HepG2 (cell line): ENCODE measurements around the gene SRP68. TPM values are rescaled to one million over a fixed set of nuclear protein-coding genes. Genes with fewer than 3 reads are reported as not detected.

Experiments
- DPF2 ChIP-seq: sonication (generic); formaldehyde crosslinking; IDR thresholded peaks from 2 replicates; pipeline ENCODE4 v1.4.0; 2020; ENCODE audit warnings: mild to moderate bottlenecking, low read depth, missing genetic modification reagents, borderline replicate concordance
- ELF3 ChIP-seq: IDR thresholded peaks from 2 replicates; pipeline ENCODE4 v1.6.1; 2016; ENCODE audit warnings: missing genetic modification reagents, missing compliant biosample characterization
- ETV6 ChIP-seq: sonication (generic); formaldehyde crosslinking; conservative IDR thresholded peaks from 2 replicates; pipeline ENCODE4 v1.4.0; 2020; ENCODE audit warnings: missing genetic modification reagents
- FLYWCH1 ChIP-seq: sonication (generic); formaldehyde crosslinking; IDR thresholded peaks from 2 replicates; pipeline ENCODE4 v1.8.1; 2023; ENCODE audit warnings: mild to moderate bottlenecking, missing genetic modification reagents
- KLF13 ChIP-seq: sonication (generic); formaldehyde crosslinking; IDR thresholded peaks from 2 replicates; pipeline ENCODE4 v1.4.0; 2020; ENCODE audit warnings: mild to moderate bottlenecking, missing genetic modification reagents
- MTF2 ChIP-seq: sonication (generic); formaldehyde crosslinking; IDR thresholded peaks from 2 replicates; pipeline ENCODE4 v1.5.0; 2020; ENCODE audit warnings: missing genetic modification reagents, borderline replicate concordance
- NFYC ChIP-seq: IDR thresholded peaks from 2 replicates; pipeline ENCODE4 v1.6.1; 2016; ENCODE audit warnings: missing genetic modification reagents, missing compliant biosample characterization
- PHF20 ChIP-seq: sonication (generic); formaldehyde crosslinking; IDR thresholded peaks from 2 replicates; pipeline ENCODE4 v1.5.0; 2020; ENCODE audit warnings: mild to moderate bottlenecking, missing genetic modification reagents
- RBM39 ChIP-seq: fragments of 200-400 bp; formaldehyde crosslinking; IDR thresholded peaks from one replicate; pipeline ENCODE4 v1.6.1; 2018; ENCODE audit warnings: antibody characterized with exemption, mild to moderate bottlenecking, low read depth, low read length; ENCODE audit not compliant: poor library complexity, severe bottlenecking
- SMC3 ChIP-seq: IDR thresholded peaks from 2 replicates; pipeline ENCODE4 v1.6.1; 2011; ENCODE audit warnings: low read length, improper control_type of control experiment
- TGIF2 ChIP-seq: IDR thresholded peaks from 2 replicates; pipeline ENCODE4 v1.6.1; 2016; ENCODE audit warnings: control low read depth, missing compliant biosample characterization
- TP53 ChIP-seq: sonication (generic); formaldehyde crosslinking; conservative IDR thresholded peaks from 2 replicates; pipeline ENCODE4 v1.4.0; 2020; ENCODE audit warnings: missing genetic modification reagents
- UBTF ChIP-seq: sonication (generic); formaldehyde crosslinking; IDR thresholded peaks from 2 replicates; pipeline ENCODE4 v1.4.0; 2020; ENCODE audit warnings: mild to moderate bottlenecking, missing genetic modification reagents
- ZBTB14 ChIP-seq: sonication (generic); formaldehyde crosslinking; IDR thresholded peaks from 2 replicates; pipeline ENCODE4 v1.4.0; 2020; ENCODE audit warnings: missing genetic modification reagents
- ZBTB34 ChIP-seq: sonication (generic); formaldehyde crosslinking; IDR thresholded peaks from 2 replicates; pipeline ENCODE4 v1.8.0; 2022; ENCODE audit warnings: mild to moderate bottlenecking, missing genetic modification reagents
- ZNF382 ChIP-seq: sonication (generic); formaldehyde crosslinking; IDR thresholded peaks from 2 replicates; pipeline ENCODE4 v1.5.0; 2020; ENCODE audit warnings: missing genetic modification reagents, mild to moderate bottlenecking, borderline replicate concordance
- ZNF547 ChIP-seq: sonication (generic); formaldehyde crosslinking; IDR thresholded peaks from 2 replicates; pipeline ENCODE4 v1.5.1; 2020; ENCODE audit warnings: mild to moderate bottlenecking, missing genetic modification reagents
- ZNF639 ChIP-seq: conservative IDR thresholded peaks from 2 replicates; pipeline ENCODE4 v1.6.1; 2018; ENCODE audit warnings: missing genetic modification reagents
- ZNF891 ChIP-seq: sonication (generic); formaldehyde crosslinking; IDR thresholded peaks from 2 replicates; pipeline ENCODE4 v1.5.0; 2020; ENCODE audit warnings: mild to moderate bottlenecking, missing genetic modification reagents
- polyA plus RNA-seq, 8 experiments: library from polyadenylated mRNA; depleted of rRNA in 3 of 8; stranded (reverse) in 7 of 8; unstranded in 1 of 8; fragments of >200 nt; fragmentation: Illumina TruSeq in 4 of 8; extraction: Trizol in 4 of 8; gene quantifications; 2 replicates each; pipeline versions ENCODE4 v1.2.1 to v1.2.3, GENCODE V29; 2011 to 2016; ENCODE audit warnings: low read depth in 4 of 8, missing spikeins in 1 of 8, mixed read lengths in 1 of 8; ENCODE audit not compliant: insufficient read depth in 1 of 8
- total RNA-seq, 5 experiments: library from RNA; depleted of rRNA; stranded (reverse); fragments of >200 nt; fragmentation: Illumina TruSeq; extraction: Trizol; gene quantifications; 2 replicates each; pipeline ENCODE4 v1.2.3, GENCODE V29; 2016; ENCODE audit warnings: low read depth in 1 of 5
- TF ChIP-seq, protein P1 (sequence below): sonication (generic); formaldehyde crosslinking; IDR thresholded peaks from 2 replicates; pipeline ENCODE4 v1.4.0; 2020; ENCODE audit warnings: missing genetic modification reagents

SRP68 gene
- total and polyA plus RNA-seq, 2 of the 13 experiments (the other 11 are each of a cell fraction or from before 2014, with no cell fraction given): 39.8 to 74.3 TPM

DNA sequence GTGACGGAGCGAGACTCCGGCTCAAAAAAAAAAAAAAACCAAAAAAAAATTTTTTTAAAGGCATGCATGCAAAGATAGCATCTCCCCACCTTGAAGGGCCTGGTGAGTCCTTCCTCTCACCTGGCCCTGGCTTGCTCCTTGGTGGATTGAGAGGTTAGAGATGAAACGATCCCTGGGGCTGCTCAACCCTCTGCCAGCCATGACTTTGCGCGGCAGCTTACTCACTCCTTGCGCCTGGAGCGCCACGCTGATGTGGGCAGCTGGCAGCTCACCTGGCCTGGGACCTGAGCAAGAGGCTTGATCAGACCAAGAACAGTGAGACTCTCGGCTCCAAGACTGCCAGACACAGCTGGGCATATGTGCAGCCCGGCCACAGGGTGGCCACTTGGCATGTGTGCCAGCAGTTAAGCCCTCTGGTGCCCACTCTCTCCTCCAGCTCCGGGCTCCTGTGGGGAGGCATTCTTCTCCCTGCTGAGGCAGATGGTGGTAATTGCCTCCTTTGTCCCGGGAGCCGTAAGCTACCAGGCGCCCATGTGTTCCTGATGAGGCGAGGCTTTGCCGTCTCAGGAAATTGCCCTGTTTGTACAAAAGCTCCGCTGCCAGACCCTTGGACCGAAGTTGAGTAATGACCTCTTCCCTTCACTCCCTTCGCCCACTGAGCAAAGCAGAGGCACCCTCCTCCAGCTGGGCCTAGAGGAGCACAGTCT, 40.1 kb downstream of the SRP68 start (continued):
- TF ChIP-seq ZNF639 (CRISPR knock-in tag): no peak
- TF ChIP-seq ZBTB34 (CRISPR knock-in tag): no peak
- no peak for TF ChIP-seq ZNF382 (CRISPR knock-in tag)
- TF ChIP-seq ZNF891 (CRISPR knock-in tag): peak; percentile 63; the same call in 1 of the 2 replicates
- peak; percentile 25 for TF ChIP-seq ELF3 (CRISPR knock-in tag)
- no peak for TF ChIP-seq KLF13 (CRISPR knock-in tag)
- peak; percentile 45; the same call in 1 of the 2 replicates for TF ChIP-seq ZNF547 (CRISPR knock-in tag)
- TF ChIP-seq DPF2 (CRISPR knock-in tag): peak; percentile 61; the same call in 1 of the 2 replicates
- no peak for TF ChIP-seq TGIF2 (CRISPR knock-in tag)
- no peak for TF ChIP-seq SMC3
- no peak for TF ChIP-seq RBM39
- TF ChIP-seq ZBTB14 (CRISPR knock-in tag): no peak
- TF ChIP-seq PHF20 (CRISPR knock-in tag): no peak
- no peak for TF ChIP-seq MTF2 (CRISPR knock-in tag)
- peak; percentile 57 for TF ChIP-seq UBTF
- TF ChIP-seq, protein P1, sequence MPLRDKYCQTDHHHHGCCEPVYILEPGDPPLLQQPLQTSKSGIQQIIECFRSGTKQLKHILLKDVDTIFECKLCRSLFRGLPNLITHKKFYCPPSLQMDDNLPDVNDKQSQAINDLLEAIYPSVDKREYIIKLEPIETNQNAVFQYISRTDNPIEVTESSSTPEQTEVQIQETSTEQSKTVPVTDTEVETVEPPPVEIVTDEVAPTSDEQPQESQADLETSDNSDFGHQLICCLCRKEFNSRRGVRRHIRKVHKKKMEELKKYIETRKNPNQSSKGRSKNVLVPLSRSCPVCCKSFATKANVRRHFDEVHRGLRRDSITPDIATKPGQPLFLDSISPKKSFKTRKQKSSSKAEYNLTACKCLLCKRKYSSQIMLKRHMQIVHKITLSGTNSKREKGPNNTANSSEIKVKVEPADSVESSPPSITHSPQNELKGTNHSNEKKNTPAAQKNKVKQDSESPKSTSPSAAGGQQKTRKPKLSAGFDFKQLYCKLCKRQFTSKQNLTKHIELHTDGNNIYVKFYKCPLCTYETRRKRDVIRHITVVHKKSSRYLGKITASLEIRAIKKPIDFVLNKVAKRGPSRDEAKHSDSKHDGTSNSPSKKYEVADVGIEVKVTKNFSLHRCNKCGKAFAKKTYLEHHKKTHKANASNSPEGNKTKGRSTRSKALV (CRISPR knock-in tag): no peak
- TF ChIP-seq NFYC (CRISPR knock-in tag): no peak
- TF ChIP-seq ETV6: peak; percentile 66; the same call in 1 of the 2 replicates
- TF ChIP-seq FLYWCH1 (CRISPR knock-in tag): no peak
- no peak for TF ChIP-seq TP53
